ENCODE results near the gene DCAF11. TPM values are rescaled to one million over a fixed set of nuclear protein-coding genes. Genes with fewer than 3 reads are reported as not detected.

DCAF11 gene
- total RNA-seq, 1 donor from 2014 or later, result 42.6 TPM

GRCh38 chr14:24160850-24161804 is 46.5 kb downstream of the DCAF11 start, which contains the start of gene IRF9:
IRF9 (plus strand) TSS chr14:24161265; CDS start chr14:24162145, 880 bp downstream.
- DNase-seq (ENCODE audit: low read depth), result peak; percentile 67
- peak; percentile 88 for TF ChIP-seq CTCF (conservative IDR thresholded peaks at IDR 0.05; ENCODE audit: low read depth, low read length)
- H3K4me3 ChIP-seq (ENCODE audit: low read depth, low read length), result peak within 1 kb of the TSS; percentile 98

GRCh38 chr14:24162093-24162492 is 47.5 kb downstream of the DCAF11 start:
- peak overlapping the region; percentile 98 for H3K4me3 ChIP-seq (ENCODE audit: low read depth, low read length)
- no peak for DNase-seq (ENCODE audit: low read depth)
- TF ChIP-seq CTCF (conservative IDR thresholded peaks at IDR 0.05; ENCODE audit: low read depth, low read length), result no peak

GRCh38 chr14:24164518-24164991 is 50.0 kb downstream of the DCAF11 start:
- DNase-seq (ENCODE audit: low read depth), result no peak
- no peak overlapping the region for H3K4me3 ChIP-seq (ENCODE audit: low read depth, low read length)
- no peak for TF ChIP-seq CTCF (conservative IDR thresholded peaks at IDR 0.05; ENCODE audit: low read depth, low read length)

GRCh38 chr14:24165785-24166184 is 51.2 kb downstream of the DCAF11 start:
- TF ChIP-seq CTCF (conservative IDR thresholded peaks at IDR 0.05; ENCODE audit: low read depth, low read length), result no peak
- H3K4me3 ChIP-seq (ENCODE audit: low read depth, low read length), result no peak overlapping the region
- DNase-seq (ENCODE audit: low read depth), result no peak

GRCh38 chr14:24167469-24168114 is 53.0 kb downstream of the DCAF11 start:
- H3K4me3 ChIP-seq (ENCODE audit: low read depth, low read length), result no peak overlapping the region
- no peak for TF ChIP-seq CTCF (conservative IDR thresholded peaks at IDR 0.05; ENCODE audit: low read depth, low read length)
- no peak for DNase-seq (ENCODE audit: low read depth)

- DNase-seq (ENCODE audit: low read depth), result no peak
Observed at GRCh38 chr14:24171422-24172260, 57.1 kb downstream of the DCAF11 start, which contains the start of gene REC8. REC8 (plus strand) TSS chr14:24172080; CDS start chr14:24172553, 473 bp downstream.

More at GRCh38 chr14:24171422-24172260, 57.1 kb downstream of the DCAF11 start, which contains the start of gene REC8:
- peak within 1 kb of the TSS; percentile 50 for H3K4me3 ChIP-seq (ENCODE audit: low read depth, low read length)
- no peak for TF ChIP-seq CTCF (conservative IDR thresholded peaks at IDR 0.05; ENCODE audit: low read depth, low read length)

Measured in epithelial cell of proximal tubule (primary cell).